D341Med (cell line): ENCODE results near the gene ROBO3.

Experiments used
- DNase-seq: peaks from one replicate; pipeline ENCODE4 v3.0.0; 2012; ENCODE audit warnings: low spot score

Gene ROBO3, protein sequence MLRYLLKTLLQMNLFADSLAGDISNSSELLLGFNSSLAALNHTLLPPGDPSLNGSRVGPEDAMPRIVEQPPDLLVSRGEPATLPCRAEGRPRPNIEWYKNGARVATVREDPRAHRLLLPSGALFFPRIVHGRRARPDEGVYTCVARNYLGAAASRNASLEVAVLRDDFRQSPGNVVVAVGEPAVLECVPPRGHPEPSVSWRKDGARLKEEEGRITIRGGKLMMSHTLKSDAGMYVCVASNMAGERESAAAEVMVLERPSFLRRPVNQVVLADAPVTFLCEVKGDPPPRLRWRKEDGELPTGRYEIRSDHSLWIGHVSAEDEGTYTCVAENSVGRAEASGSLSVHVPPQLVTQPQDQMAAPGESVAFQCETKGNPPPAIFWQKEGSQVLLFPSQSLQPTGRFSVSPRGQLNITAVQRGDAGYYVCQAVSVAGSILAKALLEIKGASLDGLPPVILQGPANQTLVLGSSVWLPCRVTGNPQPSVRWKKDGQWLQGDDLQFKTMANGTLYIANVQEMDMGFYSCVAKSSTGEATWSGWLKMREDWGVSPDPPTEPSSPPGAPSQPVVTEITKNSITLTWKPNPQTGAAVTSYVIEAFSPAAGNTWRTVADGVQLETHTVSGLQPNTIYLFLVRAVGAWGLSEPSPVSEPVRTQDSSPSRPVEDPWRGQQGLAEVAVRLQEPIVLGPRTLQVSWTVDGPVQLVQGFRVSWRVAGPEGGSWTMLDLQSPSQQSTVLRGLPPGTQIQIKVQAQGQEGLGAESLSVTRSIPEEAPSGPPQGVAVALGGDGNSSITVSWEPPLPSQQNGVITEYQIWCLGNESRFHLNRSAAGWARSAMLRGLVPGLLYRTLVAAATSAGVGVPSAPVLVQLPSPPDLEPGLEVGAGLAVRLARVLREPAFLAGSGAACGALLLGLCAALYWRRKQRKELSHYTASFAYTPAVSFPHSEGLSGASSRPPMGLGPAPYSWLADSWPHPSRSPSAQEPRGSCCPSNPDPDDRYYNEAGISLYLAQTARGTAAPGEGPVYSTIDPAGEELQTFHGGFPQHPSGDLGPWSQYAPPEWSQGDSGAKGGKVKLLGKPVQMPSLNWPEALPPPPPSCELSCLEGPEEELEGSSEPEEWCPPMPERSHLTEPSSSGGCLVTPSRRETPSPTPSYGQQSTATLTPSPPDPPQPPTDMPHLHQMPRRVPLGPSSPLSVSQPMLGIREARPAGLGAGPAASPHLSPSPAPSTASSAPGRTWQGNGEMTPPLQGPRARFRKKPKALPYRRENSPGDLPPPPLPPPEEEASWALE (N-terminal part only)

DNA sequence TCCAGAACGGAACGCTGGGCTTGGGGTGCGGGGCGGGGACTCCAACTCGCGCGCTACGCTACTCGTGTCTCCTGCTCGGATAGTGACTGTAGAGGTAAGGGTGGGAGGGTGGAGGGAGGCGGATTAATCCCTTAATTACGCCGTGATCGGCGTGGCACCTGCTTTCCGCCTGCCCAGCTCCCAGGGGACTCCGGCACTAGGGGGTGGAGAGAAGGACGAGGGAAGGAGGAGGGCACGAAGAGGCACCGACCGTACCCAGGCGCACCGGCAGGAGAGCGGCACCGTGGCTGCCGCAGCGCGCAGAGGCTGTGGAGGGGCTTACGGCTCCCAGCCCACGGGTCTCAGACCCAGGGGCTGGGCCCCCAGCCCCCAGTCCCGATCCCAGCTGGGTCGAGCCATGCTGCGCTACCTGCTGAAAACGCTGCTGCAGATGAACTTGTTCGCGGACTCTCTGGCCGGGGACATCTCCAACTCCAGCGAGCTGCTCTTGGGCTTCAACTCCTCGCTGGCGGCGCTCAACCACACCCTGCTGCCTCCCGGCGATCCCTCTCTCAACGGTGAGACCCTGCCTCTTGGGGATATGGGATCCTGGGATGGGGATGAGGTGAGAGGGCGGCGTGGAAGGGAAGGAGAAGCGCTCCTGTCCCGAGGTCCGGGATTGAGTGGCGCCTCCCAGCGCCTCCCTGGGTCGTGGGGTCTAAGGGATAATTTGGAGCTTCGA lies at the start of gene ROBO3:
TSS of gene ROBO3 (plus strand) at position 252 of the 721 bp plus-strand sequence. CDS start at position 398, 146 bp downstream.
- peak; percentile 77 for DNase-seq

DNA sequence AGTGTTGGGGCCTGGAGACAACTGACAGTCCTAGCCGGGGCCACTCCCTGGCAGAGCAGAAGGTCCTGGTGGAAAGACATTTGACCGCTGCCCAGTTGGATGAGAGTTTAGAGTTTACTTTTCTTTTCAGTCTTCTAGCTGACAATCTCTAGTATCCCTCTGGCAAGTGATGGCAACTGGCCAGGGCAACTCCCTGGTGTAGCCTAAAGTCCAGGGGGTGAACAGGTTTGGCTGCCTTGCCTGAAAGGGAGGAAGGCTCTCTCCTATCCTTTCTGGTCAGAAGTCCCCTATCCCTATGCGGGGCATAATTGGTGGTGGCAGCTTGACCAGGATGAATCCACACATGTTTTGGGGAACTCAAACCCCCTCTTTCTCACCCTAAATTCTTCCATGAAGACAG lies 48.2 kb upstream of the ROBO3 start:
- no peak for DNase-seq

- DNase-seq = no peak
Measured at GRCh38 chr11:124821995-124822730, 43.1 kb upstream of the ROBO3 start.

- no peak for DNase-seq
Measured at GRCh38 chr11:124823512-124824376, 41.5 kb upstream of the ROBO3 start.

DNA sequence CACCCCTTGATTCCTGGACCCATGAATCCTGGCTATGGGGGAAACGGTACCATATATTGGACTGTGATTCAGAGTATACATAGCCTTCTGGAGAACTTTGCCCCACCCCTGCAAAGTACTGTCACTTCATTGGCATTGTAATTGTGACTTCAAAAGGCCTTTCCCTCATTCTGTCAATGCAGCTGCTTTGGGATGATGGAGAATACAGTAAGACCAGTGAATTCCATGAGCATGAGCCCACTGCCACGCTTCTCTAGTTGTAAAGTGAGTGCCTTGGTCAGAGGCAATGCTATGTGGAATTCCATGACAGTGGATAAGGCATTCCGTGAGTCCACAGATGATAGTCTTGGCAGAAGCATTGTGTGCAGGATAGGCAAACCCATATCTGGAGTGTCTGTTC lies 39.4 kb upstream of the ROBO3 start:
- no peak for DNase-seq

- DNase-seq = no peak
Measured at GRCh38 chr11:124829986-124830385, 35.2 kb upstream of the ROBO3 start.

- DNase-seq = no peak
Measured at GRCh38 chr11:124830749-124831148, 34.5 kb upstream of the ROBO3 start.

DNA sequence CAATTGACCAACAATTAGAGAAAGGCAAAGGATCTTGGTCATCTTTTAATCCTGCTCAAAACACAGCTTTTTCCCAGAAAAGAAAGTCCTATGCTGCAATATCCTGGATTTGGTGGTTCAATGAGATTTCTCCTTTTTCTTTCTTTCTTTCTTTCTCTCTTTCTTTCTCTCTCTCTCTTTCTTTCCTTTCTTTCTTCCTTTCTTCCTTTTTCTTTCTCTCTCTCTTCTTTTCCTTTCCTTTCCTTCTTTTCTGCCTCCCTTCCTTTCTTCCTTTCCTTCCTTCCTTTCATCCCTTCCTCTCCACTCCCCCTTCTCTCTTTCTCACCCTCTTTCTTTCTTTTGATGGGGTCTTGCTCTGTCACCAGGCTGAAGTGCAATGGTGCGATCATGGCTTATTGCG lies 33.3 kb upstream of the ROBO3 start:
- no peak for DNase-seq

- no peak for DNase-seq
Measured at GRCh38 chr11:124832571-124832970, 32.7 kb upstream of the ROBO3 start.

GRCh38 chr11:124834526-124835180 lies 30.6 kb upstream of the ROBO3 start:
- DNase-seq = no peak

DNA sequence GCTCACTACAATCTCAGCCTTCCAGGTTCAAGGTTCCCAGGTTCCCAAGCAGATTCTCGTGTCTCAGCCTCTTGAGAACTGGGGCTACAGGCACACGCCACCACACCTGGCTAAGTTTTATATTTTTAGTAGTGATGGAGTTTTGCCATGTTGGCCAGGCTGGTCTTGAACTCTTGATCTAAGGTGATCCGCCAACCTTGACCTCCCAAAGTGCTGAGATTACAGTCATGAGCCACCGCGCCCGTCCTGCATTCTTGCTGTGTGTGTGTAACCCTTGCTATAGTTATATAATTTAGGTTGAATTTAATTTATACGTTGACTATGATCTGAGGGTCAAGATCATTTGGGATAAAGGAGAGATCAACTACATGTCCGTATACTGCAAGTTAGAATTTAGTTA lies 29.3 kb upstream of the ROBO3 start:
- no peak for DNase-seq

DNA sequence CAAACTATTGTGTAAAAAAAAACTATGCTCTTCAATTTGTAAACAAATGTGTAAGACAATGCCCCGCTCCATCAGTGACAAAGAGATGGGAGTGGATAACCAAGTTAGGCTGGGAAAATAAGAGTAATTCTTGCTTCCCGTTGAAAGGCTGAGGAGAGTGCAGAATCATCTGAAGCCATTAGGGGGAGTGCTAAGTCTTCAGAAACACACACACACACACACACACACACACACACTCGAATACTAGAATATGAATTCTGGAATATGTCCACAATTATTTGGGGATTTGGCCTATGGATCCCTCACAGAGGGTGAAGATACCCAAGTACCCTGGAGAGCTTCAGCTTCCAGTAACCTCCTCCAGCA lies 27.8 kb upstream of the ROBO3 start:
- no peak for DNase-seq

GRCh38 chr11:124838805-124839127 lies 26.5 kb upstream of the ROBO3 start:
- DNase-seq = no peak

DNA sequence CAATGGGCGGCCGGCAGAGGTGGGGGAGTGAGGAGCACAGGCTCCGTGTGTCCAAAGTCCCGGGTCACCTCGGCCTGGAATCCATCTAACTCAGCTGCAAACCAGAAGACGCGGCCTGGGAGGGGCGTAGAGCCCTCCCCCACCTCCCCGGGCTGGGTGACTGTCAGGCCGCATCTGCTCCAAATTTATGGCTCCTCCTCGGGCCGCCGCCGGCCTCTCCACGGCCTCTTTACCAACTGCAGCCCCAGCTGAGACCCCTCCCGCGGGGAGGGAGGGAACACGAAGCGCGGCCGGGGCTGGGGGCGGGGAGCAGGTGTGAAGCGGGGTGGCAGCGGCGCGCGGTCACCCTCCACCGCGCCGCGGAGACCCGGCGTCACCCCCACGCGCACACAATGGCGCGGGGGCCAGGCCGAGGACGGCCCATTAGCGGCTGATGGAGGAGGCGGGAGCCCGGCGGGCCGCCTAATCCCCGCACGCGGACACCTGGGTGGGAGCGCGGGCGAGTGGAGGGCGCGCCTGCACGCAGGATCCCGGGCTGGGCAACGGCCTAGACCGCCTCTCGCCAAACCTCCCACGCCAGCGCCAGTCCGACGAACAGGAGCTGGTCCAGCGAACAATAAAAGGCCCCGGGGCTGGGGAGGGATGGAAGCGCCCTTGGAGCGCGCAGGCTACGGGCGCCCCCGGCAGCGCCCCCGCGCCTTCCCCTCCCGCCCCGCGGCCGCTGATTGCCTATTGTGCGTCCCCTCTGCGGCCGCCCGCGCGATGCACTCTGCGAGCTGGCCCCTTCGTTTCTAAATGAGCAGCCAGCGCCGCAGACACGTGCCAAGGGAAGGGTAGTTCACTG lies 25.9 kb upstream of the ROBO3 start:
- DNase-seq = no peak

- no peak for DNase-seq
Measured at GRCh38 chr11:124839972-124840621, 25.1 kb upstream of the ROBO3 start.

DNA sequence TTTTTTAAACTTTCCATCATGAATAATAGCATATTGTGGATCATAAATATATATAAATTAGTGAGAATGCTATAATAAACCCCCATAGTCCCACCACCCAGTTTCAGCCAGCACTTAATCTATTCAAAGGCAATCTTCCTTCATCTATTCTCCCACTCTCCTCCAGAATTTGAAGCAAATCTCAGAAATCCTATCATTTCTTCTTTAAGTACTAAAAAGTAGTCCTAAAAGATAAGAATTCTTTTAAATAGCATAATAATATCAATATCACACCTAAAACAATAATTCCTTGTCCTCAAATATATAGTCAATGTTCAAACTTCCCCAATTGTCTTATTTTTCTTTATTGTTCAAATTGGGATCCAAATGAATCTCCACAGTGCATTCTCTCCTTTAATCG lies 24.6 kb upstream of the ROBO3 start:
- no peak for DNase-seq

GRCh38 chr11:124841201-124841600 lies 24.0 kb upstream of the ROBO3 start:
- no peak for DNase-seq

DNA sequence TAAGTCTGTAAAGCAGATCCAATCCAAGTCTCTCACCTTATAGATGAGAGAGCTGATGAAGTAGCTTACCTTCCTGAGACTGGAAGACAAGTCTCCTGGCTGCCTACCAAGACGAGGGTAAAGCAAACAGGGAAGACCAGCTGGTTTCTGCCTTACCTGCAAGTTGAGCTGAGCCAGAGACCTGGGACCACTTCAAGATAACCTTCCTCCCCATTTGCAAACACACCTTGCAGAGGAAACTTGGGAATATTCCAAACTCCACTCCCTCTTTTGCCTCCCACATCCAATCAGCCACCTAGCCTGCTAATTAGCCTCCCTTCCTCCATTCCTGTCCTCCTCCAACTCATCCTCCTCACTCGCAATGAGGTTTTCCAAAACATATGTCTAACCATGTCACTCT lies 23.4 kb upstream of the ROBO3 start:
- DNase-seq = no peak
